Measurements from ENCODE around the gene INTS6.

GRCh38 chr13:51336746-51337145, 116.1 kb downstream of the INTS6 start:
- no peak for TF ChIP-seq CTCF (conservative IDR thresholded peaks at IDR 0.05; ENCODE audit: low read depth, low read length)
- TF ChIP-seq EZH2 (IDR thresholded peaks at IDR 0.05; ENCODE audit: low read length, unreplicated experiment): no peak

All from PC-3 (cell line).